Measurements from ENCODE around the gene RAB11A. TPM values are rescaled to one million over a fixed set of nuclear protein-coding genes. Genes with fewer than 3 reads are reported as not detected.

RAB11A gene
- total and polyA plus RNA-seq, 2 experiments from 2014 or later: 248 to 306 TPM

GRCh38 chr15:65926459-65926858 lies 57.2 kb downstream of the RAB11A start:
- no peaks in the 10 kb centered on the region for H4K20me1 ChIP-seq (ENCODE audit: insufficient read depth, poor library complexity, severe bottlenecking)
- H3K36me3 ChIP-seq (replicated peaks; ENCODE audit: insufficient read depth, low read depth): no peaks in the 10 kb centered on the region
- no peak overlapping the region for H3K4me2 ChIP-seq
- H3K4me3 ChIP-seq: no peak overlapping the region
- 100% methylated on average over 1 of the region's 1 CpG for WGBS (ENCODE audit: low lambda C conversion rate, missing lambda C conversion rate)
- no peak for DNase-seq (ENCODE audit: low spot score)
- H2AFZ ChIP-seq: no peak overlapping the region
- H3K9me2 ChIP-seq (replicated peaks; ENCODE audit: insufficient read depth): no peaks in the 10 kb centered on the region
- no peaks in the 10 kb centered on the region for H3K79me2 ChIP-seq
- H3K27me3 ChIP-seq: no peaks in the 10 kb centered on the region
- no peaks in the 10 kb centered on the region for H3K4me1 ChIP-seq (ENCODE audit: insufficient read depth)
- no peaks in the 10 kb centered on the region for H3K9me3 ChIP-seq (ENCODE audit: low read depth)
- no peak overlapping the region for H3K27ac ChIP-seq
- TF ChIP-seq CTCF (IDR thresholded peaks at IDR 0.05; ENCODE audit: poor library complexity) (no peak), EZH2phosphoT487 (IDR thresholded peaks at IDR 0.05; ENCODE audit: low read depth, severe bottlenecking, unreplicated experiment) (no peak), EZH2 (IDR thresholded peaks at IDR 0.05; ENCODE audit: borderline replicate concordance) (no peak)

- WGBS (ENCODE audit: low lambda C conversion rate, missing lambda C conversion rate): 43% methylated on average over 1 of the region's 1 CpG
- no peak overlapping the region for H3K4me2 ChIP-seq
- TF ChIP-seq EZH2phosphoT487 (IDR thresholded peaks at IDR 0.05; ENCODE audit: low read depth, severe bottlenecking, unreplicated experiment): no peak
- no peak for TF ChIP-seq EZH2 (IDR thresholded peaks at IDR 0.05; ENCODE audit: borderline replicate concordance)
- no peak for TF ChIP-seq CTCF (IDR thresholded peaks at IDR 0.05; ENCODE audit: poor library complexity)
Measured at GRCh38 chr15:65926899-65927298, 57.6 kb downstream of the RAB11A start.

GRCh38 chr15:65927545-65927944 lies 58.3 kb downstream of the RAB11A start:
- DNase-seq (ENCODE audit: low spot score): no peak
- H3K27me3 ChIP-seq: no peaks in the 10 kb centered on the region
- H3K9me2 ChIP-seq (replicated peaks; ENCODE audit: insufficient read depth): no peaks in the 10 kb centered on the region
- TF ChIP-seq EZH2phosphoT487 (IDR thresholded peaks at IDR 0.05; ENCODE audit: low read depth, severe bottlenecking, unreplicated experiment): no peak
- TF ChIP-seq CTCF (IDR thresholded peaks at IDR 0.05; ENCODE audit: poor library complexity): peak; percentile 5
- no peak overlapping the region for H3K27ac ChIP-seq
- H3K4me2 ChIP-seq: no peak overlapping the region
- H2AFZ ChIP-seq: no peak overlapping the region
- no peaks in the 10 kb centered on the region for H3K79me2 ChIP-seq
- H3K36me3 ChIP-seq (replicated peaks; ENCODE audit: insufficient read depth, low read depth): no peaks in the 10 kb centered on the region
- H3K4me3 ChIP-seq: no peak overlapping the region
- H3K9me3 ChIP-seq (ENCODE audit: low read depth): no peaks in the 10 kb centered on the region
- H3K4me1 ChIP-seq (ENCODE audit: insufficient read depth): no peaks in the 10 kb centered on the region
- WGBS (ENCODE audit: low lambda C conversion rate, missing lambda C conversion rate): 73% methylated on average over 2 of the region's 2 CpGs
- no peaks in the 10 kb centered on the region for H4K20me1 ChIP-seq (ENCODE audit: insufficient read depth, poor library complexity, severe bottlenecking)

More at GRCh38 chr15:65926899-65927298, 57.6 kb downstream of the RAB11A start:
- no peaks in the 10 kb centered on the region for H3K9me2 ChIP-seq (replicated peaks; ENCODE audit: insufficient read depth)
- no peak overlapping the region for H3K27ac ChIP-seq
- no peak for DNase-seq (ENCODE audit: low spot score)
- no peak overlapping the region for H2AFZ ChIP-seq
- no peaks in the 10 kb centered on the region for H4K20me1 ChIP-seq (ENCODE audit: insufficient read depth, poor library complexity, severe bottlenecking)
- H3K79me2 ChIP-seq: no peaks in the 10 kb centered on the region
- no peak overlapping the region for H3K4me3 ChIP-seq
- no peaks in the 10 kb centered on the region for H3K36me3 ChIP-seq (replicated peaks; ENCODE audit: insufficient read depth, low read depth)
- H3K4me1 ChIP-seq (ENCODE audit: insufficient read depth): no peaks in the 10 kb centered on the region
- H3K27me3 ChIP-seq: no peaks in the 10 kb centered on the region
- no peaks in the 10 kb centered on the region for H3K9me3 ChIP-seq (ENCODE audit: low read depth)

- no peak overlapping the region for H3K4me2 ChIP-seq
- H3K9me2 ChIP-seq (replicated peaks; ENCODE audit: insufficient read depth): no peaks in the 10 kb centered on the region
- 89% methylated on average over 7 of the region's 7 CpGs for WGBS (ENCODE audit: low lambda C conversion rate, missing lambda C conversion rate)
- no peak overlapping the region for H3K27ac ChIP-seq
- H3K4me1 ChIP-seq (ENCODE audit: insufficient read depth): no peaks in the 10 kb centered on the region
- H3K4me3 ChIP-seq: no peak overlapping the region
- TF ChIP-seq CTCF (IDR thresholded peaks at IDR 0.05; ENCODE audit: poor library complexity) (no peak), EZH2 (IDR thresholded peaks at IDR 0.05; ENCODE audit: borderline replicate concordance) (no peak)
- DNase-seq (ENCODE audit: low spot score): no peak
- H3K36me3 ChIP-seq (replicated peaks; ENCODE audit: insufficient read depth, low read depth): no peaks in the 10 kb centered on the region
- no peaks in the 10 kb centered on the region for H3K79me2 ChIP-seq
- H3K9me3 ChIP-seq (ENCODE audit: low read depth): no peaks in the 10 kb centered on the region
- H4K20me1 ChIP-seq (ENCODE audit: insufficient read depth, poor library complexity, severe bottlenecking): no peaks in the 10 kb centered on the region
- no peaks in the 10 kb centered on the region for H3K27me3 ChIP-seq
- no peak overlapping the region for H2AFZ ChIP-seq
Measured at GRCh38 chr15:65929573-65929972, 60.3 kb downstream of the RAB11A start.

Measured in hepatocyte (in vitro differentiated cells).